Right lung (tissue), 5 donors: ENCODE results near the gene CHMP6. TPM values are rescaled to one million over a fixed set of nuclear protein-coding genes. Genes with fewer than 3 reads are reported as not detected.
A peak's percentile ranks its signal among the peaks of the same experiment; 100 is the strongest.

Experiments
- DNase-seq, 2 donors: peaks; one replicate each; pipeline ENCODE4 v3.0.0-alpha.2; 2013
- polyA plus RNA-seq, 5 donors: library from polyadenylated mRNA; unstranded; fragments of 120-200 nt; gene quantifications; one replicate each; pipeline versions ENCODE4 v1.2.1 to v1.2.3, GENCODE V29; 2013; ENCODE audit warnings: inconsistent platforms in 1 of 5, low replicate concordance in 1 of 5; ENCODE audit not compliant: insufficient read length in 5 of 5, insufficient read depth in 1 of 5

CHMP6 gene
- polyA plus RNA-seq, 5 donors = 24.2 to 30.9 (median 27.6) TPM

DNA sequence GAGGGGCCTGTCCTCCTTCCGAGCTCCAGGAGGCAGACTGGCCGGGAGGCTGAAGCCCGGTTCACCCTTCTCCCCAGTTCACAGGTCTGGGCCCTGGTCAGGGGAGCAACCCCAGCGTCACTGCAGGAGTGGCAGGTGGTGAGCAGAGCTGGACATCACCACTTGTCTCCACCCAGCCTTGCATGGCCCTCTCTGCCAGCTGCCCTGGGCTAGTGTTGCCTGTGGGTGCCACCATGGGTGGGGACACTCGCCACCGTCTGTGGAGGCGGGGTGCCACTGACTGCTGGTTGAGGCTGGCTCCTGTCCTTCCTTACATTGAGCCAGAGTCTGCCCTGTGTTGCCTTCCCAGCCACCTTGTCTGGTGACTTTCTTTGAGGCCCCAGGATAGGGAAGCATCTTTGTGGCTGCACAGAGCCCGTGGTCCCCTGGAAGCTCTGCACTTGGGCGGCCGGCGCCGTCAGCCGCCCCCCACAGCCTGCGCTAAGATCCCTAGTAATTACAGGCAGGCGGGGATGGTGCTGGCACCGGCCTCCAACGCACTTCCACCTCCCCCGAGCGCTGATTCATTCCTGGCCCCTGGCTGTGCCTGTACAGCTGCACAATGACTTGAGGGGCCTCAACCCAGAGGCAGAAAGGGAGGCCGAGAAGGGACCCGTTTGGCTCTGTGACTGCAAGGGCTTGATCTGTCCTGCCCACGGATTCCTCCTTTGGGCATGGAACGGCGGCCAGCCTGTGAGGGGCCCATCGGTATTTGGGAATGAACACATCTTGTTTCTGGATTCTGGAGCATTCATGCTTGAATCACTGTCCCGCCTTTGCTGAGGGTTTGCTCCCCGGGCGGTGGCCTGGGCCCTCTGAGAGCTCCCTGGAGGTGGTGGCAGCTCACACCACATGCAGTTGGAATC is 48.5 kb downstream of the CHMP6 start:
- no peak for DNase-seq

DNA sequence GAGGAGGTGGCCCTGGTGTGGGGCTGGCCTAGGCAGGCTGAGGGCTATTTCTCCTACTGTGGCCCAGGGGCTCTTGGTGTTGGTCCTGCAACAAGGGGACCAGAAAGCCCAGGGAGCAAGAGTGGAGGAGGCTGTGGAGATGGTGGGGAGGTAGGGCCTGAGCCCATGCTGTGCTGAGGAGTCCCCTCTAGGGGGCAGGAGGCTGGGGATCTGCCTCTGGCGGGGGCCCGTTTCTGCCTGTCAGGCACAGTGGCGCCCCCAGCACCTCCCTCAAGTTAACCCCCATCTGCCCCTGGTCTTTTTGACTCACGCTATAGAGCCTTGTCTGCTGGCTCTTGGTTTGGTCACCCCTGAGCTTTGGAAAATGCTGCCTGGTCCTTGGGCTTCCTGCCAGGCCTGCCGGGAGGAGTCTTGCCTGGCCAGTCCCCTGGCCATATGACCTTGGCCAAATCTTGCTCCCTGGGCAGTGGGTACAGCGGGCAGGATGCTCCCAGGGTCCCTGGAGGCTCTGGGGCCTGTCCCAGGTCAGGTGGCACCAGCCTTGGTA is 49.2 kb downstream of the CHMP6 start:
- DNase-seq = no peak

DNA sequence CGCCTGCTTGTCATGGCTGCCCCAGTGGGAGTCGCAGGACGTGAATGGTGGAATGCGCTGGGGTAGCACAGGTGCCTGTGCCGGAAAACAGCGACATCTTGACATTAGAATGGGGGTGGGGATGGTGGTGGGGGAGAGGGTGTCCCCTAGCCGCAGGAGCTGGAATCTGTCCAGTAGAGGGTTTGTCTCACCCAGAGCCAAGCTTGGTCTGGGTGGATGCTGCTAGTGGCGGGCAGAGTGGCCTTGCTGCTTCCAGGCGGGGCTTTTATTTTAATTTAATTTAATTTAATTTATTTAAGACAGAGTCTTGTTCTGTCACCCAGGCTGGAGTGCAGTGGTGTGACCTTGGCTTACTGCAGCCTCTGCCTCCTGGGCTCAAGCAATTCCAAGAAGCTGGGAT is 51.0 kb downstream of the CHMP6 start:
- DNase-seq = no peak

DNA sequence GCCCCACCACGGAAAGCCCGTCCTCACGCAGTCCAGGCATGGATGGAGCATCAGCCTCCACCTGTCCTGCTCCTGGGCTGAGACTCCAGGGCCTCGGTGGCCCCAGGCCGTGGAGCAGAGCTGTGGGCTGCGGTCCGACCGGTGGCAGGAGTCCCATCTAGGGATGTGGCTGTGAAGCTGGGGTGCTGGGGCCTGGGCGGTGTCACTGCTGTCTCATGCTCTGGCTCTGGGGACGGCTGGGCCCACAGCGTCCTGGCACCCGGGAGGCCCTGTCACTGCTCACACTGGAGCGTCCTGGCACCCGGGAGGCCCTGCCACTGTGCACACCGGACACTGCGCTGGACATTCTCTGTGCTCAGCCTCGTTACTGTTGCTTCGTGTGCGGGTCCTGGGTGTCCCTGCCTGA is 51.7 kb downstream of the CHMP6 start:
- no peak for DNase-seq

DNA sequence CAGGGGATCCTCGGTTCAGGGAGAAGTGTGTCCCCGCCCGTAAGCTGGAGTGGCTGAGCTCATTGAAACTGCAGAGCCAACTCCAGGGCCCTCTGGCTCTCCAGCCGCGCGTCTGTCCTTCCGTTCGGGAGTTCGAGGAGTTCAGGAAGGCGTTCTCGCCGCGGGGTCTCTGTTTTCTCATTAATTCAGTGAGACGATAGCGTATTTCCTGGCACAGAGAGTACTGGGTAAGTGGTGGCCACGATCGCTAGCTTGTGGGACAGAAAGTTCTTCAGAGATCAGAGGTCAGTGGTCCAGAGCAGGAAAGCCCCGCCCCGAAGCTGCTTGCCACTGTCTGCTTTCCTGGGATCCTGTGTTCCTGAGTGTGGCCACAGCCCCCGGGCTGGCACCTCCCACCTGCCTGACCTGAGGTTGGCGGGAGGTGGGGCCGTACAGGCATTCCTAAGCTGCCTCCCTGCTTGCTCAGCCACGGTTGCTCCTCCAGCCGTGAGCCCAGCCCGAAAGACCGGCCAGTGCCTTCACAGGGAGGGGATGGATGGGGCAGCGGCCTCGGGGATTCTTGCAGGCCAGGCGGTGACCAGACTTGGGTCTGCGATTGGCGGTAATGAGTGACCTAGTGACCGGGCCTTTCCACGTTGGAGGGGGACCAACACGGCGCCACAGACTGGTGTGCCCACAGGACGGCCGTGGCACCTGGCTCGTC is 52.2 kb downstream of the CHMP6 start:
- no peak for DNase-seq

DNA sequence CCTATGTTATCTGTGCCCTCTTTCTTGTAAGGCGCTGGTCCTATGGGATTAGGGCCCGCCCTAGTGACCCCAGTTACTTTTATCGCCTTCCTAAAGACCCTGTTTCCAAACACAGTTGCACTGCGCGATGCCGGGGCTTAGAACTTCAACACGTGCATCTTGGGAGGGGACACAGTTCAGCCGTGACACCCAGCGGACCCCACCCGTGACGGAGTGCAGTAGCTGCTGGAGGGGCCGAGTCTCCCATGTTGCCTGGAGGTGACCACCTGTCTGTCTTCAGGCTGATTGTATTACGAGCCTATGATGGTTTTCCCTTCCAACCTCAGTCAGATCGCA is 52.8 kb downstream of the CHMP6 start:
- DNase-seq = no peak

DNA sequence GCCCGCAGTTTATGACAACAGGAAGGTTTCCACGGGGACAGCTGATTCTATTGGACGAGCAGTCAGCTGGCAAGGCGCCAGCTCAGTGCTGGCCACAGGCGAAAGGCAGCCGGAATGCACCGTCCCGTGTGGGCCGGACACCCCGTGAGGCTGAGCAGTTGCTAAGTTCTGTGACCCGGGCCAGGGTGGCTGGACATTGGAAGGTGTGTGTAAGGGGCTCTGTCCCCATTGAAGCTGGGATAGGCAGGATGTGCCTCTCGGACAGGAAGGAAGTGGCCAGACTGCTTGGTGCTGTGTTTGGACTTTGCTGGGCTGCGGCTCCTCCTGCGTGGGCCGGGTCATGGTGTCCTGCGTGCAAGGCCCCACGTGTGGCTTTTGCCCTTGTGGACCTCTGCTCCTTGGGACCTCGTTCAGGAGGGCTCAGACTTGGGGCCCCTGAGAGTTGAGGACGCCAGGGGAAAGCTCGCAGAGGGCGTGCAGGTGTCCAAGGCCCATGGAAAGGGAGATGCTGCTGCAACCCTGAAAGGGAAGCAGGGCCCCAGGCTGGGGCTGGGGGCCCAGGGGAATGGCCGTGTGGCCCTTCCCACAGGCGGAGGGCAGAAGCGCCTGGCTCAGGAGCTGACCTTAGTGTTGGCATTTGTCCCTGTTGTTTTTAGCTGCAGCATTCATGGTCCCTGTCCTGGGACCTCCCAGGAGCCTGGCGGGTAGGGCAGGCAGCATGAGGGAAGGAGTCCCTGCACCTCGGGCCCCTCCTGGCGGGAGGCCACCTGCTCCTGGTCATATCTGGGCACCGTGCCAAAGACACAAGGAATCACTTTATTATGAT is 53.3 kb downstream of the CHMP6 start:
- peak; percentile 86 to 88 for DNase-seq

DNA sequence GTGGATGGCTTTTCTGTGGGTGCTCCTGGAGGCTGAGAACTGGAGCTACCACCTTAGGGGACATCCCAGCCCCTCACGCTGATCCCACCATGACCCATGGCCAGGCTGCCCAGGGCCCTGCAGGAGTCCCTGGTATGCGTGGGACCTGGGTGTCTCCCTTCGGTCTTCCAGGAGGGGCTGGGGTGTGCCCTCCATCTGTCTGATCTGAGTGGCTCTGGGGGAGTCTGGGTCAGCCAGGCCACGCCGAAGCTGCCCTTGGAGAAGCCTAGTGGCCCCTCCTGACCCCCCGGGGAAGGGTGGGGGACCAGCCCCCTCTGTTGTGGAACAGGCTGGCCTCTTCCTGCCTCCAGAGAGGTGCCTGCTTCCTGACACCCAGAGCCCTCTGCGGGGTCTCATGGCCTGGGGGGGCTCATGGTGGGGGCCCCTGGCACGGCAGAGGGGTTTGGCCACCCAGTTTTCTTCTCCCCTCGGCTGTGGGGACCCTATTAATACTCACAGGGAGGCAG is 54.0 kb downstream of the CHMP6 start:
- no peak for DNase-seq

DNA sequence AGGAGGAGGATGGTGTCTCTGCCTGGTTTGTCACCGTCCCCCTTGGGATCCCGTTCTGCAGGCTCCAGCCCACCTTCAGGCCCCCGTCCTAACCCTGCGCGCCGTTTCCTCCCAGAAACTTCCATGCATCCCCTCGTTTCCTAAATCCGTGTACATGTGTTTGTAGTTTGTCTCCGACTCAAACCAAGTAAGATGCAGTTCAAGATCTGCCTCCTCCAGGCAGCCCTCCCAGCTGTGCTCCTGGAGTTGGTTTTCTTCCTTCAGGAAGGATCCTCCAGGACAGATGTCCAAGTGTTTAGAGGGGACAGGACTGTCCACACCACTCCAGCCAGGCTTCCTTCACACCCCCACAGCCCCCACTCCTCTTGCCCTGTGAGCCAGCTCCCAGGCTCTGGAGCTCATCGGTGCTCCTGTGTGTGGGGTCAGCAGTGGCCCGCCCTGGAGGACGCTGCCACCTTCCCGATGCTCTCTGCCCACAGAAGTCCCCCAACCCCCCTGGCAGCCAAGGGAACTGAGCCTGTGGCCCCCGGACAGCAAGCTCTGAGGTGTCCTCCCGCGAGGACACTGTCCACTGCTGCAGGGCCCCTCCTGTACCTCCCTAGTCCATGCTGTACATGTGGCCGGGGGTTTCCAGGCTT is 54.6 kb downstream of the CHMP6 start:
- no peak for DNase-seq

DNA sequence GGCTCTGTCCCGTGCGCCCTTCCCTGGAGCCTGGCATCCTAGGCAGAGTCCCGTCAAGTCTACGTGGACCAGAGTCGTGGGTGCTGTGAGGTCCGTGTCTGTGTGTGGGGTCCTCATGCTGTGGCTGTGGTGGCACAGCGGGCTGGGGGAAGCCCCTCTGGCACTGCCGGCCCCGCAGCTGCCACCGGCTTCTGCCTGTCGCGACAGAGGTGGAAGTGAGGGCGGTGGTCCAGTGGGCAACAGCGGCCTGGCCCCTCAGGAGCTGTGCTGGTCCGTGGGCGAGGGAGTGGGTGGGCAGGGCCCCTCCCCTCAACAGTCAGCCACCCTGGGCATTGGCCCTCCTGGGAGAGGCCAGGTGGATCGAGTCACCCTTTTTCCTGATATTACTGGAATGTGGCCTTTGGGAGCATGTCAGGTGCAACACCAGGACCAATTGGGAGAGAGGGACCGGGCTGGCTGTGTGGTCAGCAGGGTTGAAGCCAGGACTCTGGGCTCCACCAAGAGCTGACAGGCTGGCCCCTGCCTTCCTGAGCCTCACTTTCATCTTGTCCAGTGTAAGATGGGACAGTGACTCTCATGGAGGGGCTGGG is 55.2 kb downstream of the CHMP6 start:
- no peak for DNase-seq

DNA sequence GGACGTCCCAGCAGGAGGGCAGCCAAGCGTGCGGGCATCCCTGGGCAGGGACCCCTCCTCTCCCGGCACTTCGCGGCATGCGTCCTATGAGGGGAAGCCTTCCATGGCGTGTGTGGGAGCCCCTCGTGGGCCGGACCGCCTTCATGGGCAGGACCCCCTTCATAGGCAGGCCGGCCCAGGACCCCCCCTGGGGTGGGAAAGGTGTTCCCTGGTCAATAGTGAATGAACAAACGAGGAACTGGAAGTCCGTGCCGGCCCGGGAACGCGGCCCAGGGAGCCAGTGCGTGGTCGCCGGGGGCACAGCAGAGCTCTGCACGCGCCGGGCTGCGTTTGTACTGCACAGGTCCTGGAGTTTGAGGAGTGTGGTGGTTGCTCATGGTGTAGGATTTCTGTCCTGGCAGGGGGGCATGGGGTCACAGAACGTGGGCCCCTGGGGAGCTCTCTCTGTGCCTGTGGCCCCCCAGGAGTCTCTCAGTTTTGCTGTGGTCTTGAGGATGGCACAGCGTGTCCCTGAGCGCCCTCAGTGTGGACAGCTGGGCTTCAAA is 57.3 kb downstream of the CHMP6 start:
- DNase-seq = no peak

DNA sequence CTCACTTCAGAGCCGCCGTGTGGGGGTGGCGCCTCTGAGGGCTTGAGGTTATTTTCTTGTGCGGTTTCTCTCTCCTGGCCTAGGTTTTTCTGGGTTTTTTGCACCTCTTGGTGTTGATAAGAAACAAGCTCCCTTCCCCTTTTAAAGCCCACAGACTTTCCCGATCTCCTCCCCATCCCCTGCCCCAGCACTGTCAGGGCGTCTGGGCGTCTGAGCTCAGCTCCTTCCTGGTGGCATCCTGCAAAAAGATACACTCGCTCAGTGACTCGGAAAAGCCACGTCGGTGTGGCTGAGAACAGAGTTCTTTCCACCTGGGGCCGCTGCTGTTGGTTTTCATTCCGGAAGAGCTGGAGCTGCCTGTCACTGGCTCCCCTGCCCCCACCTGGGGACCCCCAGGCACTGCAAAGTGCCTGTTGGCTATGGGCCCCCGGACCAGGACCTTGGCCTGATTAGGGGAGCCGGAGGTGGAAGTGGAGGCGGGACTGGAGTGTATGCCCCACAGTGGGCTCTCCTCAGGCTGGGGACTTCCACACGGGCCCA is 57.8 kb downstream of the CHMP6 start:
- no peak for DNase-seq

Other genes starting within 250 kb of the CHMP6 start
- gene BAIAP2, start 43.3 kb downstream of the CHMP6 start, polyA plus RNA-seq = 10 to 100 TPM; 32.0 to 57.6 (median 48.4) TPM
- gene PVALEF, start 173.7 kb downstream of the CHMP6 start, polyA plus RNA-seq = under 1 TPM in 3 of 5 donors, not detected in 2; 0.13 to 0.35 (median 0.23) TPM
- 10 to 100 TPM in 4 of 5 donors, 1 to 10 TPM in 1; 8.9 to 27.2 (median 16.6) TPM for gene AATK, start 174.4 kb downstream of the CHMP6 start, polyA plus RNA-seq
- 10 to 100 TPM; 11.4 to 24.8 (median 14.5) TPM for gene CEP131, start 231.1 kb downstream of the CHMP6 start, polyA plus RNA-seq
- 10 to 100 TPM; 12.7 to 29.0 (median 18.3) TPM for gene TEPSIN, start 247.2 kb downstream of the CHMP6 start, polyA plus RNA-seq
- 10 to 100 TPM; 37.7 to 56.8 (median 41.3) TPM for gene NDUFAF8, start 247.5 kb downstream of the CHMP6 start, polyA plus RNA-seq